Endothelial cell (in vitro differentiated cells): ENCODE data around the gene POC1A. TPM values are rescaled to one million over a fixed set of nuclear protein-coding genes. Genes with fewer than 3 reads are reported as not detected.

Experiments
- DNase-seq: peaks from one replicate; pipeline ENCODE4 v3.0.0; 2021; ENCODE audit warnings: low spot score
- H3K27ac Mint-ChIP-seq: one replicate; pipeline ENCODE4 v1.8.0; 2021; ENCODE audit warnings: mixed read lengths, inconsistent platforms; ENCODE audit not compliant: unreplicated experiment
- H3K27me3 Mint-ChIP-seq: one replicate; pipeline ENCODE4 v1.8.0; 2021; ENCODE audit warnings: mild to moderate bottlenecking, moderate library complexity, mixed read lengths, inconsistent platforms; ENCODE audit not compliant: unreplicated experiment
- H3K36me3 Mint-ChIP-seq: one replicate; pipeline ENCODE4 v1.8.0; 2021; ENCODE audit warnings: mild to moderate bottlenecking, low read depth, mixed read lengths, inconsistent platforms; ENCODE audit not compliant: unreplicated experiment
- H3K4me1 Mint-ChIP-seq: one replicate; pipeline ENCODE4 v1.8.0; 2021; ENCODE audit warnings: mild to moderate bottlenecking, mixed read lengths, inconsistent platforms; ENCODE audit not compliant: unreplicated experiment
- H3K4me3 Mint-ChIP-seq: one replicate; pipeline ENCODE4 v1.8.0; 2021; ENCODE audit warnings: mild to moderate bottlenecking, mixed read lengths, inconsistent platforms; ENCODE audit not compliant: unreplicated experiment
- H3K9me3 Mint-ChIP-seq: one replicate; pipeline ENCODE4 v1.8.0; 2021; ENCODE audit warnings: mixed read lengths, inconsistent platforms; ENCODE audit not compliant: unreplicated experiment
- CTCF ChIP-seq: fragments of 200-600 bp; sonication (generic); IDR thresholded peaks from one replicate; pipeline ENCODE4 v1.5.0; 2021; ENCODE audit warnings: antibody characterized with exemption; ENCODE audit not compliant: unreplicated experiment
- total RNA-seq: library from RNA; stranded (reverse); fragmentation: NEBNext Ultra II Directional; extraction: Animal tissue kit (Norgen Biotek cat#: 25700); gene quantifications from one replicate; pipeline ENCODE4 v1.2.1, GENCODE V29; 2021; ENCODE audit not compliant: unreplicated experiment

The POC1A gene
- total RNA-seq, 1 donor from 2014 or later, result 7.5 TPM

GRCh38 chr3:52195823-52196331 is 41.7 kb upstream of the POC1A start:
- H3K9me3 Mint-ChIP-seq, result no peaks in the 10 kb centered on the region
- peaks cover 3% of the 10 kb centered on the region for H3K27me3 Mint-ChIP-seq
- DNase-seq, result no peak
- H3K27ac Mint-ChIP-seq, result no peak overlapping the region
- peaks cover 11% of the 10 kb centered on the region for H3K36me3 Mint-ChIP-seq
- no peak overlapping the region for H3K4me3 Mint-ChIP-seq
- peaks cover 19% of the 10 kb centered on the region for H3K4me1 Mint-ChIP-seq
- TF ChIP-seq CTCF, result no peak

DNA sequence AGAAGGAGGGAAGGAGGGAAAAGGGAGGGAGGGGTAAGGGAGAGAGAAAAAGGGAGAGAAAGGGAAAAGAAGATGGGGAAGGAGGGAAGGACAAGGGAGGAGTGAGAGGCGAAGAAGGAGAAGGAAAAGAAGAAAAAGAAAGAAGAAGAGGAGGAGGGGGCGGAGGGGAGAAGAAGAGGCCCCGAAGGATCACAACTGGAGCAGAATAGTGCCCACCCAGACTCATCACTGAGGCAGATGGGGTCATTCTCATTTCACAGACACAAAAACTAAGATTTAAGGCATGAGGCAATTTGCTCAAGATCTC is 41.0 kb upstream of the POC1A start:
- TF ChIP-seq CTCF, result no peak
- H3K27me3 Mint-ChIP-seq, result peaks cover under 1% of the 10 kb centered on the region
- no peak for DNase-seq
- peaks cover 10% of the 10 kb centered on the region for H3K36me3 Mint-ChIP-seq
- H3K4me1 Mint-ChIP-seq, result peaks cover 18% of the 10 kb centered on the region
- no peak overlapping the region for H3K27ac Mint-ChIP-seq
- H3K9me3 Mint-ChIP-seq, result no peaks in the 10 kb centered on the region
- no peak overlapping the region for H3K4me3 Mint-ChIP-seq

- TF ChIP-seq CTCF, result no peak
- no peak for DNase-seq
- Mint-ChIP-seq H3K36me3 (peaks cover 10% of the 10 kb centered on the region), H3K4me1 (peaks cover 18% of the 10 kb centered on the region), H3K27ac (no peak overlapping the region), H3K4me3 (no peak overlapping the region), H3K27me3 (no peaks in the 10 kb centered on the region), H3K9me3 (no peaks in the 10 kb centered on the region)
Observed at GRCh38 chr3:52194485-52195290, 40.5 kb upstream of the POC1A start.

DNA sequence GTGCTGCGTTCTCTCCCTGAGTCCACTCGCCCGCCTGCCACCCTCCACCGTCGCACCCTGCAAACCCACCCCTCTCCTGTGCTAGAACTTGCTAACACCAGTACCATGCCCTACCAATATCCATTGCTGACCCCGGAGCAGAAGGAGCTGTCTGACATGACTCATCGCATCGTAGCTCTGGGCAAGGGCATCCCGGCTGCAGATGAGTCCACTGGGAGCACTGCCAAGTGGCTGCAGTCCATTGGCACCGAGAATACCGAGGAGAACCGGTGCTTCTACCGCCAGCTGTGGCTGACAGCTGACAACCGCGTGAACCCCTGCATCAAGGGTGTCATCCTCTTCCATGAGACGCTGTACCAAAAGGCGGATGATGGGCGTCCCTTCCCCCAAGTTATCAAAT is 38.8 kb upstream of the POC1A start:
- no peak overlapping the region for H3K4me3 Mint-ChIP-seq
- H3K27me3 Mint-ChIP-seq, result no peaks in the 10 kb centered on the region
- no peak for TF ChIP-seq CTCF
- H3K4me1 Mint-ChIP-seq, result peaks cover 8% of the 10 kb centered on the region
- DNase-seq, result no peak
- H3K36me3 Mint-ChIP-seq, result no peaks in the 10 kb centered on the region
- H3K27ac Mint-ChIP-seq, result no peak overlapping the region
- H3K9me3 Mint-ChIP-seq, result no peaks in the 10 kb centered on the region

DNA sequence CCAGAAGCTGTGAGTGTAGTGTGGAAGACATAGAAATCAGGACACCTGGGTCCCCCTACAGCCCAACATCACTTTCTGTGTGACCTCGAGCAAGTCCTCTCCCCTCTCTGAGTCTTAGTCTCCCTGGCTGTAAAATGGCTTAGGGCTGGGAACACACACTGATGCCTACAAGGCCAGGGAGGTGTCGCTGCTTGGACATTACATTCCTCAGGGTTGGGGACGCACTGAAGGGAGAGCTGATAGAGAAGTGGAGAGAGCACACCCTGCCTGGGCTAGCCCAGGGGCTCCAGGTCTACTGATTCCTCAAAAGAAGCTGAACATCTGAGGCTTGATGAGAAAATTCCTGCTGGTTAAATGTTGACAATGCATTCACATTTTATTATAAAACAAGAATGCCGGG is 37.4 kb upstream of the POC1A start:
- Mint-ChIP-seq H3K9me3 (no peaks in the 10 kb centered on the region), H3K36me3 (no peaks in the 10 kb centered on the region), H3K4me3 (no peak overlapping the region), H3K4me1 (peaks cover 3% of the 10 kb centered on the region), H3K27ac (no peak overlapping the region), H3K27me3 (no peaks in the 10 kb centered on the region)
- no peak for DNase-seq
- no peak for TF ChIP-seq CTCF
